Endothelial cell of umbilical vein (primary cell): ENCODE measurements around the gene CELA3B. TPM values are rescaled to one million over a fixed set of nuclear protein-coding genes. Genes with fewer than 3 reads are reported as not detected.
A peak's percentile ranks its signal among the peaks of the same experiment; 100 is the strongest.
"Not testable (repeated sequence)": the region's sequence is repeated elsewhere in the genome, so short reads cannot be mapped to it uniquely, and the experiment has no call there.

Source experiments
- BruUV-seq: library from RNA; stranded (reverse); fragments of 400-500 nt; replicated peaks from 2 replicates; lab custom pipeline; 2021; lab: Mats Ljungman, UMichigan
- CTCF ChIA-PET: fragments of 300-600, 350-600 bp; sonication (Branson Sonifier 250); formaldehyde crosslinking; loops from one replicate; lab custom pipeline; 2021; ENCODE audit warnings: antibody characterized with exemption, inconsistent platforms; lab: Charles Lee
- POLR2A ChIA-PET: fragments of 300-600, 350-600 bp; sonication (Branson Sonifier 250); formaldehyde crosslinking; loops from one replicate; lab custom pipeline; 2021; ENCODE audit warnings: antibody characterized with exemption, inconsistent platforms; lab: Charles Lee
- DNase-seq: peaks from one replicate; pipeline ENCODE4 v3.0.0-alpha.2; 2011; ENCODE audit warnings: low read depth, low spot score
- FAIRE-seq: peaks from 2 replicates; lab custom pipeline; 2011; peaks lifted over from hg19 to GRCh38; lab: Jason Lieb, UNC
- H2AFZ ChIP-seq: 2 replicates; pipeline ENCODE4 v1.6.0; 2012; ENCODE audit warnings: low read depth, low read length, control low read depth, inconsistent platforms
- H3K27ac ChIP-seq: 2 replicates; pipeline ENCODE4 v1.5.1; 2011; ENCODE audit warnings: low read depth, mild to moderate bottlenecking, control low read depth, low read length, moderate library complexity; ENCODE audit not compliant: insufficient read depth
- H3K27me3 ChIP-seq, 2 experiments: 2 replicates each; pipeline versions ENCODE4 v1.6.0 to v1.6.1; 2011; ENCODE audit warnings: low read length in 2 of 2, mixed read lengths in 1 of 2; ENCODE audit not compliant: control insufficient read depth in 2 of 2, insufficient read depth in 2 of 2
- H3K36me3 ChIP-seq, 2 experiments: 2 replicates in 1 of 2; 3 replicates in 1 of 2; pipeline ENCODE4 v1.5.1; 2011; ENCODE audit warnings: low read length in 2 of 2, mild to moderate bottlenecking in 1 of 2, moderate library complexity in 1 of 2; ENCODE audit not compliant: control insufficient read depth in 2 of 2, insufficient read depth in 2 of 2; ENCODE audit errors: extremely low read depth in 1 of 2
- H3K4me1 ChIP-seq: 3 replicates; pipeline ENCODE4 v1.5.1; 2011; ENCODE audit warnings: mild to moderate bottlenecking, low read length; ENCODE audit not compliant: control insufficient read depth, insufficient read depth; ENCODE audit errors: extremely low read depth
- H3K4me2 ChIP-seq: 2 replicates; pipeline ENCODE4 v1.6.1; 2011; ENCODE audit warnings: low read length, control low read depth, mixed read lengths; ENCODE audit not compliant: insufficient read depth
- H3K4me3 ChIP-seq, 3 experiments: fragments of 200-600 bp in 1 of 3; sonication (generic), shearing (Covaris generic) in 1 of 3; replicated peaks in 1 of 3; 2 replicates each; pipeline ENCODE4 v1.5.1; 2011 to 2016; ENCODE audit warnings: control low read depth in 3 of 3, low read length in 3 of 3, mild to moderate bottlenecking in 2 of 3, inconsistent platforms in 1 of 3, low read depth in 1 of 3, moderate library complexity in 1 of 3; ENCODE audit not compliant: insufficient read depth in 1 of 3
- H3K79me2 ChIP-seq: 2 replicates; pipeline ENCODE4 v1.6.0; 2012; ENCODE audit warnings: low read length, inconsistent platforms; ENCODE audit not compliant: control insufficient read depth, insufficient read depth
- H3K9ac ChIP-seq: replicated peaks from 2 replicates; pipeline ENCODE3; 2011; ENCODE audit warnings: low read length, control low read depth; ENCODE audit not compliant: insufficient read depth; ENCODE audit errors: extremely low read depth
- H3K9me1 ChIP-seq: replicated peaks from 3 replicates; pipeline ENCODE4 v1.6.0; 2011; ENCODE audit warnings: mild to moderate bottlenecking, low read length; ENCODE audit not compliant: control insufficient read depth, insufficient read depth; ENCODE audit errors: extremely low read depth
- H3K9me3 ChIP-seq: replicated peaks from 2 replicates; pipeline ENCODE4 v1.5.1; 2012; ENCODE audit warnings: low read length, inconsistent platforms; ENCODE audit not compliant: control insufficient read depth, insufficient read depth
- H4K20me1 ChIP-seq: replicated peaks from 2 replicates; pipeline ENCODE3; 2011; ENCODE audit warnings: mild to moderate bottlenecking, low read length; ENCODE audit not compliant: control insufficient read depth, insufficient read depth; ENCODE audit errors: extremely low read depth
- CTCF ChIP-seq, 2 donors: IDR thresholded peaks; 1 replicate in 1 of 2; 2 replicates in 1 of 2; pipeline ENCODE4 v1.5.1; 2011; ENCODE audit warnings: low read length in 2 of 2, mild to moderate bottlenecking in 2 of 2, moderate library complexity in 2 of 2, control low read depth in 1 of 2, inconsistent platforms in 1 of 2, low read depth in 1 of 2; ENCODE audit not compliant: insufficient read depth in 1 of 2; ENCODE audit errors: extremely low read depth in 1 of 2
- EZH2 ChIP-seq: IDR thresholded peaks from 2 replicates; pipeline ENCODE4 v1.6.1; 2012; ENCODE audit warnings: borderline replicate concordance, low read depth, mild to moderate bottlenecking, moderate library complexity, low read length, inconsistent platforms; ENCODE audit not compliant: severe bottlenecking
- FOS ChIP-seq: IDR thresholded peaks from 2 replicates; pipeline ENCODE4 v1.6.1; 2011; ENCODE audit warnings: mild to moderate bottlenecking, low read length, moderate library complexity, borderline replicate concordance; ENCODE audit not compliant: insufficient read depth
- GATA2 ChIP-seq: IDR thresholded peaks from 2 replicates; pipeline ENCODE4 v1.7.0; 2011; ENCODE audit warnings: low read depth, mild to moderate bottlenecking, moderate library complexity, mixed read lengths, low read length; ENCODE audit not compliant: insufficient read length, insufficient read depth
- JUN ChIP-seq: IDR thresholded peaks from 2 replicates; pipeline ENCODE4 v1.6.1; 2011; ENCODE audit warnings: borderline replicate concordance, low read depth; ENCODE audit not compliant: insufficient read length, insufficient read depth
- MAX ChIP-seq: IDR thresholded peaks from 2 replicates; pipeline ENCODE4 v1.6.1; 2011; ENCODE audit not compliant: insufficient read depth, insufficient read length
- MYC ChIP-seq: IDR thresholded peaks from one replicate; pipeline ENCODE4 v1.6.1; 2011; ENCODE audit warnings: mild to moderate bottlenecking, low read depth, low read length
- POLR2A ChIP-seq: IDR thresholded peaks from 2 replicates; pipeline ENCODE4 v1.6.1; 2012; ENCODE audit warnings: low read depth, mild to moderate bottlenecking, control low read depth, low read length
- POLR2AphosphoS5 ChIP-seq: IDR thresholded peaks from 2 replicates; pipeline ENCODE4 v1.6.1; 2012; ENCODE audit warnings: low read depth, mild to moderate bottlenecking, control low read depth, low read length, moderate library complexity; ENCODE audit not compliant: insufficient read depth
- dilution Hi-C: fragments of 300-500 bp; cut with MboI; formaldehyde crosslinking; loops from one replicate; pipeline ENCODE4 v1.15.0; 2019; ENCODE audit warnings: low sequenced_read_pairs; ENCODE audit not compliant: extremely low pct_ligation_motif_present
- intact Hi-C: fragments of 100-400 bp; cut with micrococcal nuclease; formaldehyde crosslinking; loops from one replicate; pipeline ENCODE4 v1.10.0; 2022
- polyA plus RNA-seq, 4 experiments: library from polyadenylated mRNA; depleted of rRNA in 3 of 4; stranded (reverse) in 3 of 4; unstranded in 1 of 4; fragments of >200 nt; gene quantifications; 2 replicates each; pipeline versions ENCODE4 v1.2.1 to v1.2.3, GENCODE V29; 2011 to 2012; ENCODE audit warnings: missing spikeins in 1 of 4
- total RNA-seq: library from RNA; stranded (reverse); gene quantifications from 2 replicates; pipeline ENCODE4 v1.2.3, GENCODE V29; 2021

The CELA3B gene
- total and polyA plus RNA-seq, 2 donors (not counting 3 experiments of a cell fraction or from before 2014, with no cell fraction given), result 0.32 TPM; not detected in 1

DNA sequence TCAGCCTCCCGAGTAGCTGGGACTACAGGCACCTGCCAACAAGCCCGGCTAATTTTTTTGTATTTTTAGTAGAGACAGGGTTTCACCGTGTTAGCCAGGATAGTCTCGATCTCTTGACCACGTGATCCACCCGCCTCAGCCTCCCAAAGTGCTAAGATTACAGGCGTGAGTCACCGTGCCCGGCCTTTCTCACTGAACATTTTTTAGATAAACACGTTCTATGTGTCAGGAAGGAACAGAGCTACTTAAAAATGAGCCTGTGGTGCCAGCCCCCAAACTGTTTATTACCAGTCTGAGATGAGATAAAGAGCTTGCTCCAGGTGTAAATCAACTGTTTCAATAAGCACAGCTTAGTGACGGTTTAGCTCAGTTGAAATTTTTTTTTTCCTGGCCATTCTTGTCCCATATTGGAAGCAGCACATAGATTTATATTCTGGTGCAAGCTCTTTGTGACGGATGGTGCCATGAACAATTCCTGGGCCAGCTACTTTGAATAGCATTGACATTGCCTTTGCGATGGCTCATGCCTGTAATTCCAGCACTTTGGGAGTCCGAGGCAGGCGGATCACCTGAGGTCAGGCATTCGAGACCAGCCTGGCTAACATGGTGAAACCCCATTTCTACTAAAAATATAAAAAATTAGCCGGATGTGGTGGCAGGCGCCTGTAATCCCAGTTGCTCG, 33.7 kb upstream of the CELA3B start:
- H4K20me1 ChIP-seq, intact Hi-C loops, H3K4me3 ChIP-seq, H3K27me3 ChIP-seq, H3K36me3 ChIP-seq, BruUV-seq, H3K9me3 ChIP-seq, dilution Hi-C loops, H3K9me1 ChIP-seq, H2AFZ ChIP-seq, H3K79me2 ChIP-seq: not testable (repeated sequence)
- Histone ChIP-seq H3K4me1 (peaks cover 62% of the 10 kb centered on the region), H3K27ac (peak overlapping the region; percentile 92), H3K9ac (peak overlapping the region; percentile 17), H3K4me2 (peak overlapping the region; percentile 43)
- FAIRE-seq (peak; percentile 79), DNase-seq (peak; percentile 89)
- TF ChIP-seq GATA2, result peak; percentile 67
- peak; percentile 55 for TF ChIP-seq JUN
- TF ChIP-seq FOS, result peak; percentile 71
- TF ChIP-seq MAX, result peak; percentile 68
- CTCF ChIA-PET, result interaction anchor here (0.7 to 3.5 kb wide), 12 partner anchors 11 to 44 kb away, joined by 3 to 20 read pairs (median 4); no protein-coding TSS in a partner anchor
- POLR2A ChIA-PET, result interaction anchor here (0.5 kb wide), 1 partner anchor 12 kb away, joined by 5 read pairs; no protein-coding TSS in a partner anchor

GRCh38 chr1:21944733-21945073, 32.1 kb upstream of the CELA3B start:
- dilution Hi-C loops, result no loop called here
- CTCF ChIA-PET, result interaction anchor here (1.0 to 3.5 kb wide), 4 partner anchors 11 to 80 kb away, joined by 3 to 20 read pairs (median 10); no protein-coding TSS in a partner anchor
- no TSS peak for BruUV-seq

More at GRCh38 chr1:21944733-21945073, 32.1 kb upstream of the CELA3B start:
- no peak for DNase-seq
- TF ChIP-seq CTCF (IDR thresholded peaks at IDR 0.05; ENCODE audit: extremely low read depth in 1 of 2, insufficient read depth in 1 of 2, low read depth in 1 of 2, low read length in 2 of 2), result no peak
- TF ChIP-seq GATA2, result no peak
- TF ChIP-seq POLR2AphosphoS5, result no peak
- TF ChIP-seq MYC, result no peak
- TF ChIP-seq EZH2, result no peak
- no peak for TF ChIP-seq FOS
- TF ChIP-seq MAX, result no peak
- no peak for TF ChIP-seq POLR2A
- TF ChIP-seq JUN, result no peak
- Histone ChIP-seq H3K9ac (peak overlapping the region; percentile 70), H3K4me2 (no peak overlapping the region), H3K27me3 (no peaks in the 10 kb centered on the region), H3K9me1 (no peaks in the 10 kb centered on the region), H3K27ac (peak overlapping the region; percentile 92), H3K79me2 (no peaks in the 10 kb centered on the region), H4K20me1 (no peaks in the 10 kb centered on the region), H3K36me3 (no peaks in the 10 kb centered on the region), H3K4me1 (peaks cover 47% of the 10 kb centered on the region), H2AFZ (peak overlapping the region; percentile 80), H3K9me3 (no peaks in the 10 kb centered on the region), H3K4me3 (no peak overlapping the region)
- FAIRE-seq, result no peak
- intact Hi-C loops, result loop anchor here (1.0 kb wide), 1 partner anchor 13 kb away; no protein-coding TSS in a partner anchor
- POLR2A ChIA-PET, result interaction anchor here (0.9 to 1.6 kb wide), 4 partner anchors 9 to 23 kb away, joined by 3 to 5 read pairs (median 4); no protein-coding TSS in a partner anchor
